BJ (cell line): ENCODE measurements around the gene RPL26. TPM values are rescaled to one million over a fixed set of nuclear protein-coding genes. Genes with fewer than 3 reads are reported as not detected.

ENCODE experiments used
- CTCF ChIA-PET: fragments of 350-600 bp; formaldehyde crosslinking; extraction: SDS; loops from one replicate; lab custom pipeline; 2021; ENCODE audit warnings: antibody characterized with exemption, inconsistent platforms; lab: Yijun Ruan, JAX
- POLR2A ChIA-PET: fragments of 300-600 bp; sonication (Branson Sonifier 250); formaldehyde crosslinking; extraction: SDS; loops from one replicate; lab custom pipeline; 2021; ENCODE audit warnings: antibody characterized with exemption; lab: Charles Lee
- DNase-seq: peaks from one replicate; pipeline ENCODE4 v3.0.0-alpha.2; 2011; ENCODE audit warnings: low read depth
- H3K27me3 ChIP-seq: 2 replicates; pipeline ENCODE4 v1.6.0; 2011; ENCODE audit warnings: low read length; ENCODE audit not compliant: control insufficient read depth, insufficient read depth
- H3K36me3 ChIP-seq: 2 replicates; pipeline ENCODE4 v1.5.1; 2011; ENCODE audit warnings: low read length; ENCODE audit not compliant: control insufficient read depth, insufficient read depth
- H3K4me3 ChIP-seq: 2 replicates; pipeline ENCODE4 v1.5.1; 2011; ENCODE audit warnings: low read depth, mild to moderate bottlenecking, control low read depth, low read length
- polyA plus RNA-seq: library from polyadenylated mRNA; depleted of rRNA; stranded (reverse); fragments of >200 nt; gene quantifications from 2 replicates; pipeline ENCODE4 v1.2.3, GENCODE V29; 2011; rRNA removed
- small RNA-seq: library from RNA; depleted of rRNA; stranded (forward); fragments of <200 nt; gene quantifications from one replicate; pipeline ENCODE3, GENCODE V24; 2012; ENCODE audit warnings: low replicate concordance, low read depth; ENCODE audit not compliant: insufficient read length
- TF ChIP-seq, protein P1 (sequence below): IDR thresholded peaks from 2 replicates; pipeline ENCODE4 v1.5.1; 2011; ENCODE audit warnings: low read depth, mild to moderate bottlenecking, control low read depth, inconsistent platforms, low read length, moderate library complexity; ENCODE audit not compliant: insufficient read depth

Gene RPL26
- polyA plus RNA-seq, 1 experiment: 2,021 TPM

DNA sequence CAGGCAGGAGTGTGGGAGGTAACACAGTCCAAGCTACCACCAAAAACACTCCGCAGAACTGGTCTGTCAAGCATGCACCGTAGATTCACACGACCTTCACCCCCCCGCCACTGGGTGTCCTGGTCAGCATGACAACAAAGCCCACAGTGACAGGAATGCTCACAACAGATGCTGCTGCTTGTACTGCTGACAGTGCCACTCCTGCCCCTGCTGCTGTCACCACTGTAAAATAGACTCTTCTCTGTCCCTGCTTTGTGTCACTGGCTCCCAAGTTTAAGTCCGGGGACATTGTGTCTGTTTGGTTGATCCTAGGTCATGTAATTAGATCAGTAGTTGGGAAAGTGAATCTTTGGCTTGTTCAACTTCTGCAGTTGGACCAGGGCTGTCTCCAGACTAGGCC lies 50.3 kb downstream of the RPL26 start:
- TF ChIP-seq, protein P1, sequence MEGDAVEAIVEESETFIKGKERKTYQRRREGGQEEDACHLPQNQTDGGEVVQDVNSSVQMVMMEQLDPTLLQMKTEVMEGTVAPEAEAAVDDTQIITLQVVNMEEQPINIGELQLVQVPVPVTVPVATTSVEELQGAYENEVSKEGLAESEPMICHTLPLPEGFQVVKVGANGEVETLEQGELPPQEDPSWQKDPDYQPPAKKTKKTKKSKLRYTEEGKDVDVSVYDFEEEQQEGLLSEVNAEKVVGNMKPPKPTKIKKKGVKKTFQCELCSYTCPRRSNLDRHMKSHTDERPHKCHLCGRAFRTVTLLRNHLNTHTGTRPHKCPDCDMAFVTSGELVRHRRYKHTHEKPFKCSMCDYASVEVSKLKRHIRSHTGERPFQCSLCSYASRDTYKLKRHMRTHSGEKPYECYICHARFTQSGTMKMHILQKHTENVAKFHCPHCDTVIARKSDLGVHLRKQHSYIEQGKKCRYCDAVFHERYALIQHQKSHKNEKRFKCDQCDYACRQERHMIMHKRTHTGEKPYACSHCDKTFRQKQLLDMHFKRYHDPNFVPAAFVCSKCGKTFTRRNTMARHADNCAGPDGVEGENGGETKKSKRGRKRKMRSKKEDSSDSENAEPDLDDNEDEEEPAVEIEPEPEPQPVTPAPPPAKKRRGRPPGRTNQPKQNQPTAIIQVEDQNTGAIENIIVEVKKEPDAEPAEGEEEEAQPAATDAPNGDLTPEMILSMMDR: no peak
- Histone ChIP-seq H3K36me3 (no peaks in the 10 kb centered on the region), H3K27me3 (no peaks in the 10 kb centered on the region; the same call in 1 of the 2 replicates), H3K4me3 (no peak overlapping the region)
- ChIA-PET POLR2A (no interaction called here), CTCF (interaction anchor here (1.0 to 1.7 kb wide), 3 partner anchors 9 to 239 kb away, joined by 3 to 6 read pairs (median 3); no protein-coding TSS in a partner anchor)
- DNase-seq: no peak

DNA sequence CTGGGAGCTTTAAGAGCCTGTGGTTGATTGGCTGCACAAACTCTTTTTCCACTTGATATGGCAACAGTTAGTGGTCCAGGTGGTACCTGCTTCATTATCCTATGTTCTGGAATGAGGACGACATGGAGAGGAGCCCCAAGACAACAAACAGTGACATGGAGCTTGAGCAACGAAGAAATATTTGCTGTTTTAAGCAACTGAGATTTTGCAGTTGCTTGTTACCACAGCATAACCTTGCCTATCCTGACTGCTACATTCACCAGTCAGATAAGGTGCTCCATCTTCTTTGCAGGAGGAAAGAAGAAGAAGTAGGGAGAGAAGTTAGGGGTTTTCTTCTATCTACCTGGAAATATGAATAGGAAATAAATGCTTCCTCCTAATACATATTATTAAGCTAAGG lies 50.9 kb downstream of the RPL26 start:
- ChIA-PET CTCF (interaction anchor here (0.7 to 1.7 kb wide), 4 partner anchors 10 to 239 kb away, joined by 3 to 6 read pairs (median 3); no protein-coding TSS in a partner anchor), POLR2A (no interaction called here)
- TF ChIP-seq, protein P1: no peak
- no peaks in the 10 kb centered on the region; the same call in 1 of the 2 replicates for H3K27me3 ChIP-seq
- H3K36me3 ChIP-seq: no peaks in the 10 kb centered on the region
- H3K4me3 ChIP-seq: no peak overlapping the region
- no peak for DNase-seq

Small RNA genes lying within 50 kb of the gene (small RNA-seq; reads per million reads assigned to genes)
- not detected for gene RF00265

Other genes starting within 250 kb of the RPL26 start
- 5.1 and 7.7 TPM in 2 replicates for gene PER1, start 230.8 kb downstream of the RPL26 start, polyA plus RNA-seq
- 20.1 and 22.8 TPM in 2 replicates for gene VAMP2, start 220.2 kb downstream of the RPL26 start, polyA plus RNA-seq
- 13.6 and 14.5 TPM in 2 replicates for gene TMEM107, start 206.8 kb downstream of the RPL26 start, polyA plus RNA-seq
- 3.0 and 4.5 TPM in 2 replicates for gene BORCS6, start 193.0 kb downstream of the RPL26 start, polyA plus RNA-seq
- 13.4 and 26.1 TPM in 2 replicates for gene AURKB, start 172.6 kb downstream of the RPL26 start, polyA plus RNA-seq
- gene CTC1, start 135.1 kb downstream of the RPL26 start, polyA plus RNA-seq: 5.4 and 9.2 TPM in 2 replicates
- gene PFAS, start 133.9 kb downstream of the RPL26 start, polyA plus RNA-seq: 12.2 and 15.6 TPM in 2 replicates
- 35.5 and 50.7 TPM in 2 replicates for gene RANGRF, start 94.5 kb downstream of the RPL26 start, polyA plus RNA-seq
- 1.8 and 2.6 TPM in 2 replicates for gene SLC25A35, start 87.8 kb downstream of the RPL26 start, polyA plus RNA-seq
- not detected in 2 replicates for gene ARHGEF15, start 73.0 kb downstream of the RPL26 start, polyA plus RNA-seq
- gene ODF4, start 43.4 kb downstream of the RPL26 start, polyA plus RNA-seq: not detected in 2 replicates
- gene RNF222, start 14.6 kb upstream of the RPL26 start, polyA plus RNA-seq: not detected in 2 replicates
- gene NDEL1, start 52.7 kb upstream of the RPL26 start, polyA plus RNA-seq: 72.2 and 74.5 TPM in 2 replicates
- 46.3 and 62.1 TPM in 2 replicates for gene MYH10, start 247.5 kb upstream of the RPL26 start, polyA plus RNA-seq